ENCODE data around the gene GRAMD2A.

- no peak for TF ChIP-seq CTCF (IDR thresholded peaks at IDR 0.05)
- TF ChIP-seq POLR2A (IDR thresholded peaks at IDR 0.05): no peak
Observed at GRCh38 chr15:72146221-72146620, 51.4 kb downstream of the GRAMD2A start.
